ENCODE measurements around the gene NCF1.
"Not testable (repeated sequence)": the region's sequence is repeated elsewhere in the genome, so short reads cannot be mapped to it uniquely, and the experiment has no call there.

DNA sequence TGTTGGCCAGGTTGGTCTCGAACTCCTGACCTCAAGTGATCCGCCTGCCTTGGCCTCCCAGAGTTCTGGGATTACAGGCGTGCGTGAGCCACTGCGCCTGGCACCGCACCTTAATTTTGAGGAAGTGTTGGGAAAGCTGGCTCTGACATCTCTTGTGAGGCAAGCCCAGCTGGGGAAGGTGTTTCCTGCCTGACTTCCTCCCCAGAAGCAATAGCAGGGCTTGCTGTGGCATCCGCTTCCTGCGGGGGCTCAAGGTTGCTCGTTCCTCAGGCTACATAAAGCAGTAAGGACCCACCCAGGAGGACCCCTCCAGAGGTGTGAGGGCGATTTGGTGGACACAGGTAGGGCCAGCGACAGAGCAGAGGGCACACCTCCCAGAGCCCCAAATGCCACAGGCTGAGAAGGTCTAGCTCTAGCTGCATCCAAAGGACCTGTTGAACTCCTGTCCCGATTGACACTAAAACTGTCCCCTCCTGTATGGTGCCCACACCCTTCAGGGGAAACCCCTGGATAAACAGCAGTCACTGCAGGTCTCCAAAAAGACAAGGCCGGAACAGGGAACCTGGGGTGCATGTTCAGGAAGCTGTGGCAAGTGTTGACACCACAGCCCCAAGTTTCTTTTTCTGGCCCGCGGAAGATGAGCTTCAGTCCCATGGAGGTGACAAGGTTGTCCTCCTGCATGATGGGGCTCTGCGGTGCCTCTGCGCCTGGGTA, 8.4 kb upstream of the NCF1 start:
- TF ChIP-seq POLR2A, EP300 (IDR thresholded peaks at IDR 0.05): not testable (repeated sequence)
